GM12892 (cell line): ENCODE measurements around the gene REXO5.

Experiments used
- DNase-seq: peaks from one replicate; pipeline ENCODE4 v3.0.0; 2011; ENCODE audit not compliant: insufficient read length
- FAIRE-seq: peaks from 2 replicates; lab custom pipeline; 2011; peaks lifted over from hg19 to GRCh38; lab: Jason Lieb, UNC
- POLR2A ChIP-seq: IDR thresholded peaks from 2 replicates; pipeline ENCODE4 v1.6.1; 2011; ENCODE audit warnings: low read depth, low read length, control low read depth
- POLR2AphosphoS5 ChIP-seq: IDR thresholded peaks from 2 replicates; pipeline ENCODE4 v1.6.1; 2011; ENCODE audit warnings: low read depth, low read length, control low read depth
- TAF1 ChIP-seq: IDR thresholded peaks from 2 replicates; pipeline ENCODE4 v1.6.1; 2011; ENCODE audit warnings: low read depth, mild to moderate bottlenecking, control low read depth, low read length, borderline replicate concordance

REXO5 gene

DNA sequence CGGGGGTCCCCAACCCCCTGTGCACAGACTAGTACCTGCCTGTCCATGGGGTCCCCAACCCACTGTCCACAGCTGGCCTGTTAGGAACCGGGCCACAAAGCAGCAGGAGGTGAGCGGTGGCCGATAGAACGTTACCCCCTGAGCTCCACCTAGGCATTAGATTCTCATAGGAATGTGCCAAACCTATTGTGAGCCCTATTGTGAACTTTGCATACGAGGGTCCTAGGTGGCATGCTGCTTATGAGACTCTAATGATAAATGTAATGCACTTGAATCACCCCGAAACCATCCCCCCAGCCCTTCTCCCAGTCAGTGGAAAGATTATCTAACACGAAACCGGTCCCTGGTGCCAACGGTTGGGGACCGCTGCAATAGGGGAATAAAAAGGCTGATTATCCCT is 1.5 kb downstream of the REXO5 start:
- no peak for TF ChIP-seq POLR2AphosphoS5
- TF ChIP-seq TAF1, result no peak
- no peak for TF ChIP-seq POLR2A
- DNase-seq (no peak), FAIRE-seq (no peak)

DNA sequence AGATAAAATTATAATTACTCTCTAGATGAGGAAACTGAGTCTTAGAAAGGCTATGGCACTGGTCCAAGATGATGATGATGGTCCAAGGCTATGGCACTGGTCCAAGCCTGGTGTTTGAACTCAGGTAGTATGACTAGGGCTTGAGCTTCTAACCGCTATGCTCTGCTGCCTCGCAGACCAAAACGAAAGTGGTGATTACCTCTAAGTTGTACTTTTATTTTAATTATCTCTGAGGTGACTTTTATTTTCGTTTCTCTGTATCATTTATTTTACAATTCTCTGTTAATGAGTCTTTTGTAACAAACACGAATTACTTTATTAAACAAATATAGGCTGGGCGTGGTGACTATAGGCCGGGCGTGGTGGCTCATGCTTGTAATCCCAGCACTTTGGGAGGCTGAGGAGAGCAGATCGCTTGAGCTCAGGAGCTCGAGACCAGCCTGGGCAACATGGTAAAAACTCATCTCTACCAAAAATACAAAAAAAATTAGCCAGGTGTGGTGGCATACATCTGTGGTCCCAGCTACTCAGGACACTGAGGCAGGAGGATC is 5.6 kb downstream of the REXO5 start:
- FAIRE-seq, result no peak
- no peak for TF ChIP-seq TAF1
- no peak for TF ChIP-seq POLR2A
- no peak for TF ChIP-seq POLR2AphosphoS5

DNA sequence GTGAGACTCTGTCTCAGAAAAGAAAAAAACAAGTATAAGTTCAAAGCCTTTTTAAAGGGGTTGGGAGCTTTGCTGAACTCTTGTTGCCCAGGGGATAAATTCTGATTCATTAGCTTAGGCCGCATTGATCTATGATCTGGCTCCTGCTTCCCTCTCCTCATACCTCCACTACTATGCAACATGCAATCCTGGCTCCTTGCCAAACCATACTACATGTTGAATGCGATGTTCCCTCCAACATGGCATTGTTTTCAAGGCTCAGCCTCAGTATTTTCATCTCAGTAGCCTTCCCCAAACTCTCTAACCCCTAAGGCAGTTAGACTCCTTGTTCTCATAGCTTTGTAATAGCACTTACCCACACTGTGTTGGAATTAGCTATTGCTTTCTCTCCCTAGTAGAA is 6.2 kb downstream of the REXO5 start:
- TF ChIP-seq TAF1 (no peak), POLR2AphosphoS5 (no peak), POLR2A (no peak)
- no peak for DNase-seq
- FAIRE-seq, result no peak

More for the DNA sequence above, 5.6 kb downstream of the REXO5 start:
- DNase-seq, result no peak

DNA sequence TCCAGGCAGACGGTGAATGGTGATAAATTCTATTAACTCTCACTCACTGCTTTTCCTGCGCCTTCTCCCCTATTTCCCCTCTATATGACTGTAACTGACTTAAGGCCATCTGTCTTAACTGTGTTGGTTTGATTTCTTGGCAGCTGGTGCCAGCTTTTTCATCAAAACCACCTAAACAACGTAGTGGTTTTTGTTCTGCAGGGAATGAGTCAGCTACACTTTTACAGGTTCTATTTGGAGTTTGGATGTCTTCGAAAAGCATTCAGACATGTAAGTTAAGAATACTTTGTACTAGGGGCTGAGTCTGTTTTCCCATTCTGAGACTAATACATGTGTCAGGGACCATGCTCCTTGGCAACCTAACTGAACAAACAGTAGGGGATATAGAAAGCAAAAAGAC is 8.5 kb downstream of the REXO5 start:
- no peak for DNase-seq
- no peak for TF ChIP-seq TAF1
- TF ChIP-seq POLR2A, result no peak
- no peak for TF ChIP-seq POLR2AphosphoS5
- no peak for FAIRE-seq

DNA sequence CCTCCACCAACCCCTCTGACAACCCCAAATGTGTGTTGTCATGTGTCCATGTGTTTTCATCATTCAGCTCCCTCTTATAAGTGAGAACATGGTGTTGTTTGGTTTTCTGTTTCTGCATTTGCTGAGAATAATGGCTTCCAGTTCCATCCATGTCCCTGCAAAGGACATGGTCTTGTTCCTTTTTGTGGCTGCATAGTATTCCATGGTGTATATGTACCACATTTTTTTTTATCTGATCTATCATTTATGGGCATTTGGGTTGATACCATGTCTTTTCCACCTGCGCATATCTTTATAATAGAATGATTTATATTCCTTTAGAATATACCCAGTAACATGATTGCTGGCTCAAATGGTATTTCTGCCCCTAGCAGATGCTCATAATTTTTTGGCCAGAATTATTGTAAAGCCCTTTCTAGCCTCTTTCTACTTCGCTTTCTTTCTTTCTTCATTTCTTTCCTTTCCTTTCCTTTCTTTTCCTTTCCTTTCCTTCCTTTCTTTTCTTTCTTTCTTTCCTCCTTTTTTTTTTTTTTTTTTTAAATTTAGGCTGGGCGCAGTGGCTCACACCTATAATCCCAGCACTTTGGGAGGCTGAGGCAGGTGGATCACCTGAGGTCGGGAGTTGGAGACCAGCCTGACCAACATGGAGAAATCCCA is 12.7 kb downstream of the REXO5 start:
- TF ChIP-seq POLR2AphosphoS5, result no peak
- FAIRE-seq, result no peak
- DNase-seq, result no peak

DNA sequence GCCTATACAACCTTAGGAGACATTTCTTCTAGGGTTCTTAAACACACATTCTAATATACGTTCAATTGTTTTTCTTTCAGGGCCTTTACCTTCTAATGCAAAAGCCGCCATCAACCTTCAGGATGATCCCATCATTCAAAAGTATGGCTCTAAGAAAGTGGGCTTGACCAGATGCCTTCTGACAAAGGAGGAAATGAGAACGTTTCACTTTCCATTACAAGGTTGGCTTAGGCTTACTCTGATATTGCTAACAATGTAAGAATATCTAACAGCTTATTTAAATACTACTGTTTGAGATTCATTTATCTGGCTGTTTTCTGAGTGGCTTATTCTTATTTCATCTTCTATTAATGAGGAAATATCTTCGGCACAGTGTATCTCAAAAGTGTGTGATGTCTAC is 15.4 kb downstream of the REXO5 start:
- TF ChIP-seq POLR2A (no peak), TAF1 (no peak), POLR2AphosphoS5 (no peak)
- FAIRE-seq (no peak), DNase-seq (no peak)

DNA sequence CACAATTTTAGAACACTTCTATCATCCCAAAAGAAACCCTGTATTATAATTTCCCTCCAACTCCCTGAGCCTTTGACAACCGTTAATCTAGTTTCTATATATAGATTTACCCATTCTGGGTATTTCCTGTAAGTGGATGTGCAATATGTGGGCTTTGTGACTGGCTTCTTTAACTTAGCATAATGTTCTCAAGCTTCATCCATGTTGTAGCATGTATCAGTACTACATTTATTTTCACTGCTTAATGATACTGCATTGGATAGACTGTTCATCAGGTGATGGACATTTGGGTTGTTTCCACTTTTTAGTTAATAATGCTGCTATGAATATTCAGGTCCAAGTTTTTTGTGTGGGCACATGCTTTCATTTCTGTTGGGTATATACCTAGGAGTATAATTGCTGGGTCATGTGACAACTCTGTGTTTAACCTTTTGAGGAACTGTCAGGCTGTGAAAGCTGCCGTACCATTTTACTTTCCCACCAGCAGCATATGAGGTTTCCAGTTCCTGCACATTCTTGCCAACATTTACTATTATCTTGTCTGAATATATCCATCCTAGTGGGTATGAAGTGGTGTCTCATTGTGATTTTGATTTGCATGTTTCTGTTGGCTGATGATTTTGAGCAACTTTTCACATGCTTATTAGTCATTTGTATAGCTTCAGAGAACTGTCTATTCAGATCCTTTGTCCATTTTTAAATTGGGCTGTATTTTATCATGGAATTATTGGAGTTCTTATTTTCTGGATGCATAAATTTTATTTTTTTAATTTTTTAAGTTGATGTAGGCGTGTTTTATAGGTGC is 16.4 kb downstream of the REXO5 start:
- no peak for DNase-seq
- FAIRE-seq, result peak; percentile 36

DNA sequence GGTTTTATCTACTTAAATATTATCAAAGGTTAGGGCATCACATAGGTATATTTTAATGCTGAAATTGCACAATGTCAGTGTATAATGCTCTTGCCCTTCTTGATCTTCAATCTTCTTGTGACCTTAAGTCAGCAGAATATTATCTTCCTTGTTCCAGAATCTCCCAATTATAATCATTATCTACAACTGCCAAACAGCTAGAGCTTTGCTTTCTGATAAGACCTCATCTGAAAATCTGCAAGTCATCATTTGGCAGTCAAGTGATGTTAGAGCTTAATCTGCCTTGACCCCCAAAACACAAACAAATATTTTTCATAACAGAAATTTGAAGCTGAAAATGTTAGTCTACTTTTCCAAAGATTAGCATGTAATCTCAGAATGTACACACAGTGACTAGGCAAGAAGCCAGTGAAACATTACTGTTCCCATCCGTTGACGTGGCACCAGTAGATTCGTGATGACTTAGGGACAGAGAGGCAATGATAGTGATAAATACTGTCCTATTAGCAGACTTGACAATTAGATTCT is 19.8 kb downstream of the REXO5 start:
- DNase-seq (no peak), FAIRE-seq (no peak)
- no peak for TF ChIP-seq POLR2A
- TF ChIP-seq TAF1, result no peak
- no peak for TF ChIP-seq POLR2AphosphoS5

More for the DNA sequence above, 16.4 kb downstream of the REXO5 start:
- no peak for TF ChIP-seq TAF1
- TF ChIP-seq POLR2AphosphoS5, result no peak
- no peak for TF ChIP-seq POLR2A

DNA sequence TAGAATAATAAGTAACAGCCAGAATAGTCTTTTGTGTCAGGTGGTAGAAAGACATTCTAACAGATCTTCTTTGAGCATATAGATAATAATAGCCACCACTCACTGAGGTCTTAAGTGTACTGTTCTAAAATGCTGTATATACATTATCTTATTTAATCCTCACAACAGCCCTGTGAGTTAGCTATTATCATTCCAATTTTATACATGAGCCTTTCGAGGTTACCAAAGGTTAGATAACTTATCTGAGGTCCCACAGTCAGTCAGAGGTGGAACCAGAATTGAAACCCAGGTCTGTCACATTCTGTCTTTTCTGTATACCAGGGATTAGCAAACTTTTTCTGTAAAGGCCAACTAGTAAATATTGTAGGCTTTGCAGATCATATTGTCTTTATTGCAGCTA is 23.2 kb downstream of the REXO5 start:
- DNase-seq (no peak), FAIRE-seq (no peak)
- TF ChIP-seq TAF1, result no peak

DNA sequence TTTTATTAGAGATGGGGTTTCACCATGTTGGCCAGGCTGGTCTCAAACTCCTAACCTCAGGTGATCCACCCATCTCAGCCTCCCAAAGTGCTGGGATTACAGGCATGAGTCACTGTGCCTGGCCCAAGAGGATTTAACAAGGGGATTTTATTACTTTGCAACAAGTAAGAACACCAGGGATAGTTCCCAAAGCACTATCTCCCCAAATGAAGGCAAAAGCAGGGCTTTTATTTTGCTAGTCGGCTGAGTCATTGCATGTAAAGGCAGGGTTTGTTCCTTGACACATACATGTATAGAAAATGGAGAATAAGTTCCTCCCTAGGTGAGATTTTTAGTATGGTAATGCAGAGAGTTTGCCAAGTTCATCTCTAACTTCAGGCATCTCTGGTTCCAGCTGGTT is 24.0 kb downstream of the REXO5 start:
- TF ChIP-seq POLR2A (no peak), TAF1 (no peak), POLR2AphosphoS5 (no peak)
- no peak for FAIRE-seq
- DNase-seq, result no peak

DNA sequence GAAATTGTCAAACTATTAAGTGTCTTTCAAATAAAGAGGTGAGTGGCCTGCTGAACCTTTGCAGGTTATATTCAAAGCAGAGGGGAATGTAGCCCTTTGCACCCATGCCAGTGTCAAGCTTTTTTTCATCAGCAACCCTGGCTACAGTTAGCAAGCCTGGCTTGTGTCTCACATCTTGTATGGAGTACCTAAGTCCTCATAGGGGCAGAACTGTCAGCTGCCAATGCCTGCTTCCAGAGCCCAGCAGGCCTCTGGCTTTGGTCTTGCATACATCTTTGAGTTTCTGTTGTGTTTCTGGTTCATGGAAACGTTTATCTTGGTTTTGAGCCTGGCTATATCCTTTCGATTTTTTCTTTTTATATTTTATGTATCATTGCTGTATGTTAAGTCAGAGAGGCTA is 26.8 kb downstream of the REXO5 start:
- no peak for TF ChIP-seq POLR2A
- DNase-seq (no peak), FAIRE-seq (no peak)

DNA sequence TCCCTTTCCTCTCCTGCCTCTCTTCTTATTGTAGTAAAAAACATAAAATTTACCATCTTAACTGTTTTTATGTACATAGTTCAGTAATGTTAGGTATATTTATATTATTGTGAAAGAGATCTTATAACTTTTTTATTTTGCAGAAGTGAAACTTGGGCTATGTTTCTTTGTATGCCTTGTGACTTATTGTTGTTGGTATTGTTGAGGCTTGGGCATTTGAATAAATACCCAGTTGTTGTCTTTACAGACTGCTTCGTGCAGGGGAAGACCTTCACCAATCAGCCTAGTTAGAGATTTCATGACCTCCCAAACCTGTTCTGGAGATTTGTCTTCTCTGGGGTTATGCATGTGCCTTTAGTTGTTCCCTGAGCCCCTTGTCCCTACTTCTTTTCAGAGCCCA is 31.9 kb downstream of the REXO5 start:
- DNase-seq (no peak), FAIRE-seq (no peak)
- TF ChIP-seq TAF1 (no peak), POLR2A (no peak), POLR2AphosphoS5 (no peak)

DNA sequence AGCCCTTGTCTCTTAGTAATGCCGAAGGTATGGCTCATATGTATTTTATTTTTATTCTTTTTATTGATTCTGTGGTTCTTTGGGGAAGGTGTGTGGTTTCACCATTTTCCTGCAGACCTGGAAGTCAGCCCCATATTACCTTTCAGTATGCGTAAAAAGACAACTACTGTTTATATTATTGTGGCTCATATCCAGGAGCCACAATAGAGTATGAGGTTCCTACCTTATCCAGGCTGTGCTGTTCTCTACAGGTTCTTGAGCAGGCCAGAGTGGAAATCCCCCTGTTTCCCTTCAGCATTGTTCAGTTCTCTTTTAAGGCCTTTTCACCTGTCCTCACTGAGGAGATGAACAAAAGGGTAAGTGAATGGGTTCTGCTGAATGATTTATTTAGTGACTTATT is 33.2 kb downstream of the REXO5 start:
- FAIRE-seq, result no peak
- no peak for DNase-seq
- no peak for TF ChIP-seq POLR2A
- no peak for TF ChIP-seq POLR2AphosphoS5
- no peak for TF ChIP-seq TAF1
